NCI-H748 (cell line): ENCODE data around the gene PTPRC.
A peak's percentile ranks its signal among the peaks of the same experiment; 100 is the strongest.

Experiments
- DNase-seq: peaks from one replicate; lab custom pipeline; 2025; ENCODE audit not compliant: unreplicated experiment; lab: John Stamatoyannopoulos, UW

Gene PTPRC

DNA sequence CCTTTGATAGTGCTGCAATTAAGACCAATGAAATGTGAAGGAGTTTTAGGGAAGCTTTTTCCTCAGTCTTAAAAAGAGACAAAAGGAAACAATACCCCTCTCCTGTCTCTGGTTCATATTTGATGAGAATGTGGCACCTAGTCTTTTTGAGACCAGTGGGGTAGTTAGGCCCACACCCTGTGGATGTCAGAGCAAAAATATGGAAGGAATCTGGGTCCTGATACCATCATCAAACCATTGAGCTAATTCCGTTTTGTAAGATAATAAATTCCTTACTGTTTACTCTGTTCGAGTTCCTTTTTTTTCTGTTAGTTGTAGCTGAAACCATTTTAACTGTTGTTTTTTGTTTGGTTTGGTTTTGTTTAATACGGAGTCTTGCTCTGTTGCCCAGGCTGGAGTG is 33.3 kb downstream of the PTPRC start:
- no peak for DNase-seq

DNA sequence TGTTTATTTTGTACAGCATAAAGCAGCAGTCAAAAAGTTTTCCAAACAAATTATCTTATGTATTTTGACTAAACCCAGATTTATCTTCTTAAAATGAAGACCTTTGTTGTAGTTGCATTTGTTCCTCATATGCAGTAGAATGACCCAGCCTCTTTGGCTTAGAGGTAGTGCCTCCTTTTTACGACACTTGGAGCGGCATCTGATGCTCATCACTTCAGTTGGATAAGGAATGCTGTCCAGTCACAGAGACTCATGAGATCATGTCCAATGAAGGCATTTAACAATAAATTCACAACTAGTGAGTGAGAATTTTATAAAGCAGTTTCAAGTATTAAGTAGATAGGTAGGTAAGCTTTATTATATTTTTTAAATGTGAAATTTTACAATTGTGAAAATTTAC is 35.2 kb downstream of the PTPRC start:
- no peak for DNase-seq

DNA sequence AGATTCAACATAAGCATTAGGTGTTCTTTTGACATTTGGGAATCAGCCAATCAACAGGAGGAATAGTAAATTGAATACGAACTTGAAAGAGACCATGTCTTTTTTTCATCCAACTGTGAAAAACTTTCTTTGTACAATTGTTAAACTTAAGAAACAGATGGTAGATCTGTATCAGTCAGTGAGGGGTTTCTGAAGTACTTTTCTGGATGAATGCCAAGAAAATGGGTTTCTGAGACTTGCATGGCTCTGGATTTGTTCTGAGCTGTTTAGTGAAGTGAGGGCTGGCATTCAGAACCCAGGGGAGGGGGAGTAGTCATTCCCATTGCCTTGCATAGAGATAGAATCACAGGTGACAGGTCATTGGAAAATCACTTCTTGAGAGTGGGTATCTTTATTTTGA is 37.4 kb downstream of the PTPRC start:
- DNase-seq, result no peak

DNA sequence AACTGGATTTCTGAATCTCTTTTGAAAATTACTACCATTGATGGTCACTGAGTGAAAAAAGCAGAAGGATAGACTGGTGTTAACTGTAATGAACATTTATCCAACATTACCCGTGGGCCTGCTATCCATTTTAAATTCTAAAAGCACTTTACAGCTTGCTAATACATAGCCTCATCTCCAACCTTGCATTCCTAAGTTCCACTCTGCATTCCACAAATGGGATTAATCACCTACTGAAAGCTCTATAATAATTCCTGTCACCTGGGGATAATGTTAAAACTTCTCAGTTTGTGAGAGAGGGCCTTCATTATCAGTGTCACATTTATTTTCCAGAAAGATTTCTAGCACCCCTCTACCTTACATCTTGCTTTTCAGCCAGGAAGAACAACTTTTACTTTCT is 38.2 kb downstream of the PTPRC start:
- DNase-seq, result no peak

DNA sequence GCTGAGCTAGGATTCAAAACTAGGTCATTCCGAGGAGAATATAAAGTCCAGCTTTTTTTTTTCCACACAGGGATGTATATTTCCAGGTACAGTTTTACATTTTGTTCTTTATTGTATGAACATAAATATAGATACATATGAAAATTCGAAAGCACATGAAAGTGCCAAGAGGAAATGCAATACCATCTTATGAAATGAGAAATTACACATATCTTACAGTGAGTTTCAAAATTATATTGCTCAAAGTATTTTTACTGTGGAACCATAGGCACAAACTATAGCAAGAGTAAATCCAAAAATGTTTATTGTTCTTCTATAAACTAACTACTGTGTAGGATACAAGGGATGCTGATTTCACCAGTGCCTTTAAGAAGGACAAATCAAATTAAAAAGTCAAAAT is 39.0 kb downstream of the PTPRC start:
- no peak for DNase-seq

DNA sequence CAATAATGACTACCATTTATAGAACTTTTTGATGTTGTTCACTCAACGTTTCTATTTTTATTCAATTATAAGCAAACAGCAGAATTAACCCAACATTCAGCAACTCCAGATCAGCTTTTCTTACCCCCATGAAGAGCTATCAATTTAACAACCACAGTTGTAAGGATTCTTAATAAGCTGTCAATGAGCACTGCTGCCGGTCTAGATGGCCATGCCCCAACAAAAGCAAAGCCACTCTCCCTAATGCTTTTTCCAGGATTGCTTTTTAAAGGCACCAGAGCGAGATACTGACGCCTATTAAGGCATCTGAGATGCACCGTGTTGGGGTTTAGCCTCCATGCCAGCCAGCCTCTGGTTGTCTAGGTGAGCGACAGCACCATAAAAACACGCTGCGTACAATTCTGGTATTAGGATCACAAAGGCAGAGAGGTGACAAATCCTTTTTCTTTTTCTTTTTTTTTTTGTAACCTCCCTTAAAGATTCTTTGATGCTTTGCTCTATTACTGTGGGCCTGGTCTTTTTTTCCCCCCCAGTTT is 39.5 kb downstream of the PTPRC start:
- no peak for DNase-seq

DNA sequence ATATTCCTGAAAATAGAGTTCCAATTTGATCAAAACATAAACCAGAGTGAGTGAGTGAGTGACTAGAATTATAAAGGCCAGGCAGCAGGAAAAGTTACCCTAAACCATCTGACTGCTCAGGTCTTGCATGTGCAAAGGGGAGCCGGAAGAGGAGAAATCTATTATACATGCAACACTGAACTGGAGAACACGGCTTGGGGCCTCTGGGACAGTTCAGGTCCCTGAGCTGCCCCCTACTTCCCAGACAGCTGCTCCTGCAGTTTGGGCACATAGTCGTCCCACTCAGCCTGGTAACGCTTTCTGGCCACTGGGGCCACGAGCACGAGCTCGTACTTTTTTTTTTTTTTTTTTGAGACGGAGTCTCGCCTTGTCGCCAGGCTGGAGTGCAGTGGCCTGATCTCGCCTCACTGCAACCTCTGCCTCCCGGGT is 40.1 kb downstream of the PTPRC start:
- no peak for DNase-seq

DNA sequence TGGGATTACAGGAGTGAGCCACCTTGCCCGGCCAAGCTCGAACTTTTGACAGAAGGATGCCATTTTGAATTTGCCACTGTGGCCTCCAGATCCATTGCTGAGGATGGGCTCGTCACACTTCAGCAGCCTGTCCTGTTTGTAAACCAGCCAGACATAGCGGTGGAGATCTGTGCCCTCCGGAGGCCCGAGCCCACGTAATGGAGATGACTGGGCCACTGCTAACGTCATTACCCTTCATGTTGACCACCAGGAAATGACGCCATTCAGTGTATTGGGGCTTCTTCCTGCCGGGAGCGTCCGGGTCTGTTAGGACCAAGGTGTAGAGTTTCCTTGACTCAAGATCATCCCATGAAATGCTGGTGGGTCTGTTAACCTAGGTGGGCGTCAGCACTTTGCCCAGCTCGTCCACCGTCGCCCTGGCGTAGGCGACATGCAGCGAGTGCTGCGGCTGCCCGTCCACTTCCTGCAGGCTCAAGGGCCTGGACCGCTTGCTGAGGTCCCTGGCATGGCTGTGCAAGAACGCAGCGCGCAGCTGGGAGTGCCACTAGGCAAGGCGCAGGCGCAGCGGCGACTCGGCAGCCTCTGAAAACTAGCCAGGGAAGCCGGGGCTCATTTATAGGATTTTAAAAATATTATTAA is 40.8 kb downstream of the PTPRC start:
- DNase-seq, result no peak

DNA sequence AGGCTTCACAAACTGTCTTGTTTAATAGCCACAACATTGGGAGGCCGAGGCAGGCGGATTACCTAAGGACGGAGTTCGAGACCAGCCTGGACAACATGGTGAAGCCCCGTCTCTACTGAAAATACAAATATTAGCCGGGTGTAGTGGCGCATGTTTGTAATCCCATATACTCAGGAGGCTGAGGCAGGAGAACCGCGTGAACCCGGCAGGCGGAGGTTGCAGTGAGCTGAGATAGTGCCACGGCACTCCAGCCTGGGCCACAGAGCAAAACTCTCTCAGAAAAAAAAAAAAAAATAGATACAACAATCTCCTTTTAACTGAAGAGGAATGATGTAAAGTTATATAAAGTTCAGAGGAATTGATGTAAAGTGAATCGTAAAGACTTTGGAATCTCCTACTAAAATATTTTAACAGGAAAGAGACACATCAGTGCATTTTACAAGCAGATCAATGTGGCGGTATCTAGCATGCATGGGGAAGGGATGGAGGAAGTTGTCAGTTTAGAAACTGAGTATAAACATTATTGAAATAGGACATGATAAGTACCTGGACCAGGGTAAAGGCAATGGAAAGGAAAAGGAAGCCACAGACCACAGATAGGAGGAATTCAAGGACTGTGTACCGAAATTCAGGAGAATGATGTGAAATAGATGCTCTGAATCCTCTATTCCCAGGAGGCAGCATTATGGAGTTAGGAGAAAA is 41.5 kb downstream of the PTPRC start:
- DNase-seq, result no peak

DNA sequence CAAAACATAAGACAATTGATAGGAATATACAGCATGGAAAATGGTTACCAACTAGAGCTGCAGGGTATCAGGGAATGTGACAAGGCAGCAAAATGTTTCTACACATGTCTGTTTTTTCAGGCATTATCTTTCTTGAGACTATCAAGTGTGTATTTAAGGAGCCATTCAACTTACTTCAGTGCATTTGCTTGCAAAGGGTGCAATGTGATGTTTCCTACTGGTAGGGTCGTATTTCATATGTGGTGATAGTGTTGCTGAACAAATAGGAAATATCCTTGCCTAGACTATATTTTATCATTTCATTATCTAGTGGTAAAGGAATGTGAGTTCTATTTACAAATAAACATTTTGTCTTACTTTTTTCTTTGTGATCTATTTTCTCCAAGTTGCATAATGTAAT is 42.4 kb downstream of the PTPRC start:
- DNase-seq, result peak; percentile 43

DNA sequence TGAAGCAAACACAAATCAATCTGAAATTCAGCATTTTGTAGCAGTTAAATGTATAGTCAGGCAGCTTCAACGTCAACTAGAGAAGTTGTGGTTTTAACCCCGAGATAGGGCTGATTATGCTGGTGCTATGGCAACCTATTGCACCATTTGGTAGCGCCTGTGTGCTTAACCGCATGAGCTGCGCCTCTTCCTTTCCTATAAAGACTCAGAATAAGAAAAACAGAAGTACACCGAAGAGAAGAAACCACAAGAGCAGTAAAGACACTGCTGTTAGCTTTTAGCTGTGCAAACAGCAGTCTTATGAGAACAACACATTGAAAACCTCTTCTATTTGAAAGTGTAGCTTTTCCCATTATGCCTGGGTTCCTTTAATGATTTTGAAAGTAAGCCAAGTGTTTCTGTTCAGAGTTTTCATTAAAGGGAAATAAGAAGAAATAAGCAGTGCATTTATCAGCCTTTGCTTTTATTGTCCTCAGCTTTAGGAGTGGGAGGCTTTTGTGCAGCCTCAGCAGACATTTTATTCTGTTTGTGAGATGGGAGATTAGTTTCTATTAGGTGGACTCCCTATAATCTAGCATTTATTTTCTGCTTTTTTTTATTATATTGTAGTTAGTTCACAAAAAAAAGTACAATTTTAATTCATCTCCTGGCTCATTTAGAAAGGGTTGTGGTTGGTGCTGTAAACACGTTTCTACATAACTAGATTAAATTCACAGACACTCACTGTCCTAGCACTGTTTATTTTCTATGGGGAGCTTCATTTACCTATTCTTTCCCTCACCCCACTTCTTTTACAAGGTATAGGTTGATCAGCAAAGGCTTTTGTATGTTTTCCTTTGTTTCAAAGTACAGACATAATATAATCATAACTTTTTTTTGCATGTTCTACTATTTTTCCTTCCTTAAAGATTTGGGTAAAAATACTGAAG is 43.3 kb downstream of the PTPRC start:
- peak; percentile 66 for DNase-seq

DNA sequence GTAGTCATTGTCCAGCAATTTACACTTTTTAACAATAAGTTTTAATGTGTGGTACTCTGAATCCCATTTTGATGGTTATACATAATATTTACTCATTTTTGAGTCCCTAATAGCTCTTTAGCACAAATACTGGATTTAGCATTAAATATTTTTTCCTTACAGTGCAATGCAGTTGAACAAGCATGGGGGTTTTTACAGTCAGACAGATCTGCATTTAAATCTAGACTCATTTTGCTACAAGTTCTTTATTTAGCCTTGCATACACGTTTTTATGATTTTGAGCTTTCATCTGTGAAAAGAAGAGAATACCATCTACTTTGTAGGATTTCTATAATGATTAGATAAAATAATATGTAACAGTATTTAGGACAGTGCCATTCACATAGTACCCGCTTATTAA is 44.0 kb downstream of the PTPRC start:
- no peak for DNase-seq

DNA sequence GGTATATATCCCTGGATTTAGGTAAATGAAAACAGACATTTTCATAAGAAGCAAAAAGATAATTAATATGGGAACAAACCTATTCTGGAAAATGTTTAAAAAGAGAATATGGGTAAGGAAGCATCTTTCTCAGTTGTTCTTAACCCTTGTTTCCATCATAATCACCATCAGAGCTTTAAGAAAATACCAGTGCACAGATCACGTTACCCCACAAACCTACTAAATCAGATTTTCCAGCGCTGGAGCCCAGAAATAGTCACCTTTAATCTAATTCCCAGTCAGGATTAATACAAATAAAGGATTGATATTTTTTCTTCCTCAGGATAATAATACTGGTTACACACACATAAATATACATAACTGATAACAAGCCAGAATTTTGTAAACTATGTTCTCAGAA is 44.6 kb downstream of the PTPRC start:
- DNase-seq, result no peak

DNA sequence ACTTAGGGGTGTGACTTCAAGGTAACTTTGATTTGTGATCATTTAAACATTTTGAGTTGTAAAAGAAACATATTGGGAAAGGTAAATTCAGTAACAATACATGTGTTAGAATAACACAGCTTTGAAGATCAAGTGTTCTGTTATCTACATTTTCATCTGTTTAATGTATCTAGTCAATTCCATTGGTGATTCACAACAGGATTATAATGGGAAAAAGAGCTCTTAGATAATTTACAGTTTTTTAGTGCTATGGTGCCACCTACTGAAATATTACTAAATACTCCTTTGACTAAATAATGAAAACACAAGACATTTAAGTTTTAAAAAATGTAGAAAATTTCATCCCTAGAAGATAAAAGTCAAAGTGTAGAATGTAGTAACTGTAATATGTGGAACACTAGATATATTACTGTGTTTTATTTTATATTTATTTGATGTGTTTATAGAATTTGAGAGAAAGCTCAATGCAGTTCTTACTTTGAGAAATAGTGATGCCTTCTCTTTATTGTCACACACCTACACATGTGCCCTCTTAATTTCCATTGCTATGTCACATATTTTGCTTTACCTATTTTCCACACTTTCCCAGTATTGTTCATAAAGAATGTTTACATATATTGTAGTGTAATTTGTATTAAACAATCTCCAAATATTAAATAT is 47.4 kb downstream of the PTPRC start:
- DNase-seq, result peak; percentile 25

DNA sequence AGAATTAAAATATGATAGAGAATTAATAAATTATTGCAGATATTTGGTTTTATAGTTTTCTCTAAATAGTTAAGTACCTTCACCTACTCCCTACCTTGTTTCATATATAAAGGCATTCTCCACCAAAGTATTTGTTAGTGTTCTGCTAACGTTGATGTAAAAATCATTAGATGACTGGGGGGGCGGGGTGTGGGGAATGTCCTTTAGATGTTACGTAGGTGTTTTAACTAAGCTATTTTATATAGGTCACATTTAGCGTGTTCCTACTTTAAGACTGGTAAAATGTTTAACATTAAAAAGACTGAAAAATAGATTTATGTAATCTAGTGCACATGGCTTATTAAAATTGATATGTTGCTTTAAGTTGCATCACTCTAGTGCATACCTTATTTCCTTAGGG is 48.6 kb downstream of the PTPRC start:
- no peak for DNase-seq

DNA sequence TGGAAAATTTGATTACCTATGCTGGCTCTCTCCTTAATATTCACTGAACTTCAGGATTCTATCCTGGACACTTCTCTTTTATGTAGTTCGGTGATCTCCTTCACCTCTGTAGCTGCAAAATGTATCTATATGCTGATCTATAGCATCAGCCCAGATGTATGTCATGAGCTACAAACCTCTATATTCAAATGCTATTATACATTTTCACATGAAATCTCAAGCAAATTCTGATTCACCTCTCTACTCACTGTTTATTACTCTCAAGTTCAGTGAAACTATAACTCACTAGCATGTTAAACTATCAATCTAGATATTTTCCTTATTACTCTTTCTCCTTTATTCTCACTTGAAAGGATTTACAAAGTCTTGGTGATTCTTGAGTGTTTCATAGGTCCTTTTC is 52.2 kb downstream of the PTPRC start:
- DNase-seq, result no peak

DNA sequence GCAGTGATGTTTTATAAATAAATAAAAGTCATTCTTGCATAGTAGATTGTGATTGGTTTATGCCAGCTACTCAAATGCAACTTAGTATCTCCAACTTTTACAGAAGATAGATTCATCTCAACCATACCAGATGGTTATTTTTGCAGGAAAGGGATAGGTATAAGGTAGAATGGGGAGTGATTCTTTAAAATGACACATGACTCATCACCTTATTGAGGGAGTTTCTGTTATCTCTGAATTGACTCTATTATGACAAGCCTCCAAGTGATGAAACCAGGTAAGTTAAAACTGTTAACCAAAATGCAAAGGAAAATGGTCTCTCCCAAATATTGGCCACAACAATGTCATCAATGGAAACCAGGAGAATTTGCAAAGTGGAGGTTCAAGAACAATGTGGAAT is 54.5 kb downstream of the PTPRC start:
- DNase-seq, result no peak

DNA sequence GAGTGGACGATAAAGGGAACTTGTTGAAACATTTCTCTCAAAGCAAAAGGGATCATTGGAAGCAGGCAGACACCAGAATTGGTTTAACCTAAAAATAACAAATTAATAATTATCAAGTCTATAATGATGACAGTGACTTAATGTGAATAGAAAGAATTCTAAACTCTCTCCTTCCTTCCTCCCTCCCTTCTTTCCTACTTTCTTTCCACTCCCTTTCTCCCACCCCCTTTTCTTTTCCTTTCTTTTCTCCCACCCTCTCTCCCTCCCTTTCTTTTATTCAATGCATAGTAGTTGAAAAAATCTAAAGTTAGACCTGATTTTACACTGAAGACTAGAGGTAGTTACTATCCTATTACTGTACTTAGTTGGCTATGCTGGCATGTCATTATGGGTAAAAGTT is 55.7 kb downstream of the PTPRC start:
- DNase-seq, result no peak

DNA sequence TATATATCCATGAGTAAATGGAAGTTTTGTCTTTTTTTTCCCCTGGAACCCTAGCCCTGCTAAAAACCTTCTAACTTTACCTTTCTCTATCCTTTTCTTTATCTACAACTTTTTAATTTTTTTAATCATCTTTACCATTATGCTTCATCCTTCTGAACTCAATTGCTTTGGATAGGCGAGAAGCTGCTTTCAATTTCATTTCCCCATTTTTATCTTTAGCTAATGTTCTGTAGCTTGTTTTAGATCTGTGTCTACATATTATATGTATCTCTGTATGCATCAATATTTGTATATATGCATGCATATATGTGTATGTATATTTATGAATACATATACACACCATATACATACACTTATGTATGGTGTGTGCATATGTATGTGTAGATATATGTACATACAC is 57.4 kb downstream of the PTPRC start:
- no peak for DNase-seq

DNA sequence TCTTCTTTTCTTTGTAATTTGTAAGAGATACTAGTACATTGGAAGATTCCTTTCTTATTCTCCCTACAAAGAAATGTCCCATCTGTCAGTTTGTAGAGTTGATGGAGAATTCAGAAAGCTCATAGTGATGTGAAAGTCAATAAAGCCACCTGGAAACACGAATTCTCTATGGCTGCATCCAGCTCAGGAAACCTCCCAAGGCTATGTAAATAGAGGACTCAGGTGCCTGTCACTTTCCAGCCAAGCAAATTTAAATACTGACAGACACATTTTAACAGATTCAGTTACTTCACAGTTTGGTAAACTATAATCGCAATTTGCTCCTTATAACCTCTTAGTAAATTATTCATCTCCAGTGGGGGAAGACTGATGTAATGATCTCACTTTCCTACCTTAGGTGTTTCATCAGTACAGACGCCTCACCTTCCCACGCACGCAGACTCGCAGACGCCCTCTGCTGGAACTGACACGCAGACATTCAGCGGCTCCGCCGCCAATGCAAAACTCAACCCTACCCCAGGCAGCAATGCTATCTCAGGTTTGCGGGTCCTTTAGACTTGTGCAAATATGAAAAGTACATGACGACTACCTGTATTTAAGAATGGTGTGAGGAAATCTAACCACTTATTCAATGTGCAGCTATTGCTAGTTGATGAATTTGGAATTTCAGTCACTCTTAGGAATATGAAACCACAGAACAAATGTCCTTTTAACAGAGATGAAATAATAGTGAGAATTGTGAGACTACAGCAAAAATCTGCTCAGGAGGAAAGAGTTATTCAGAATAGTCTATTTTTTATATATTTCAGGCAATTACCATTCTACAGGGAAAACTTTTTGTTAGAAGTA is 60.6 kb downstream of the PTPRC start:
- DNase-seq, result peak; percentile 46
